ENCODE measurements around the gene RNF115. TPM values are rescaled to one million over a fixed set of nuclear protein-coding genes. Genes with fewer than 3 reads are reported as not detected.
"Not testable (repeated sequence)": the region's sequence is repeated elsewhere in the genome, so short reads cannot be mapped to it uniquely, and the experiment has no call there.

RNF115 gene
- polyA plus RNA-seq, 1 of the 3 experiments (the other 2 are of a cell fraction), result 4.8 TPM

DNA sequence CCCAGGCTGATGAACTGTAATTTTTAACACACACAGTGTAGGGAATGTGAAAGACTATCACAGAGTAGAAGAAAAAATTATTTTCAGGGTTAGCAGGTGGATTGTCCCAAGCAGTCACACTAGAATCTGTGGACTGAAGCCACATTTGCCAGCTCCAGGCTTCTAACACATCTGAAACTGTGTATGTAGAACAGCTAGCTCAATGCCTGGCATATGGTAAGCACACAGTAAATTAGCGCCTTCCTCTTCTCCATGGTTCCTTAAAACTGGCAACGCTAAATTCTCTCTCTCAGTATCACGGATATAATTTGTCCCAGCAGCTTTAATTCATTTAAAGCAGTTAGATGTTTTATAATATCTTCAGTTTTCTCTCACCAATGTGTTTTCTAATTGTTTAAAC lies 19.1 kb upstream of the RNF115 start:
- Histone ChIP-seq H3K9me2 (no peaks in the 10 kb centered on the region), H3K36me3 (replicated peaks in 1 of 2; ENCODE audit: control insufficient read depth in 1 of 2, insufficient read depth in 2 of 2, low read length in 1 of 2) (peaks cover 37 to 49% of the 10 kb centered on the region in 2 experiments), H4K20me1 (ENCODE audit: insufficient read depth) (no peaks in the 10 kb centered on the region), H3F3A (replicated peaks; ENCODE audit: insufficient read depth) (peaks cover 27% of the 10 kb centered on the region), H2AFZ (ENCODE audit: low read depth) (no peak overlapping the region), H3K27me3 (ENCODE audit: insufficient read depth) (no peaks in the 10 kb centered on the region), H3K27ac (ENCODE audit: low read depth in 2 of 2, low read length in 1 of 2) (no peak overlapping the region), H3K4me2 (no peak overlapping the region), H3K9ac (no peak overlapping the region), H3K9me3 (no peaks in the 10 kb centered on the region), H3K4me3 (ENCODE audit: low read depth in 2 of 2, low read length in 1 of 2) (no peak overlapping the region), H3K4me1 (ENCODE audit: control insufficient read depth in 1 of 2, insufficient read depth in 2 of 2, low read depth in 1 of 2, low read length in 1 of 2) (peaks cover 0 to 13% of the 10 kb centered on the region in 2 experiments; a peak in 2 of 4 replicates), H3K79me2 (ENCODE audit: insufficient read depth) (no peaks in the 10 kb centered on the region)
- no peak for DNase-seq
- 98% methylated on average over 3 of the region's 3 CpGs for WGBS (ENCODE audit: low lambda C conversion rate)
- TF ChIP-seq POLR2AphosphoS5 (IDR thresholded peaks at IDR 0.05; ENCODE audit: low read depth, low read length) (no peak), RXRA (IDR thresholded peaks at IDR 0.05; ENCODE audit: borderline replicate concordance, low read depth) (no peak), GABPA (IDR thresholded peaks at IDR 0.05; ENCODE audit: low read depth) (no peak), SMC3 (IDR thresholded peaks at IDR 0.05; ENCODE audit: low read depth, low read length) (no peak), GATA2 (CRISPR knock-in tag; IDR thresholded peaks at IDR 0.05) (no peak), EZH2phosphoT487 (IDR thresholded peaks at IDR 0.05; ENCODE audit: borderline replicate concordance, low read depth) (no peak), FOXM1 (IDR thresholded peaks at IDR 0.05; ENCODE audit: low read depth) (no peak), TAF1 (IDR thresholded peaks at IDR 0.05; ENCODE audit: borderline replicate concordance, low read depth, low read length) (no peak), NFIC (IDR thresholded peaks at IDR 0.05; ENCODE audit: borderline replicate concordance) (no peak), FOSL2 (IDR thresholded peaks at IDR 0.05; ENCODE audit: borderline replicate concordance, low read depth) (no peak)
- TF ChIP-seq, protein P1, sequence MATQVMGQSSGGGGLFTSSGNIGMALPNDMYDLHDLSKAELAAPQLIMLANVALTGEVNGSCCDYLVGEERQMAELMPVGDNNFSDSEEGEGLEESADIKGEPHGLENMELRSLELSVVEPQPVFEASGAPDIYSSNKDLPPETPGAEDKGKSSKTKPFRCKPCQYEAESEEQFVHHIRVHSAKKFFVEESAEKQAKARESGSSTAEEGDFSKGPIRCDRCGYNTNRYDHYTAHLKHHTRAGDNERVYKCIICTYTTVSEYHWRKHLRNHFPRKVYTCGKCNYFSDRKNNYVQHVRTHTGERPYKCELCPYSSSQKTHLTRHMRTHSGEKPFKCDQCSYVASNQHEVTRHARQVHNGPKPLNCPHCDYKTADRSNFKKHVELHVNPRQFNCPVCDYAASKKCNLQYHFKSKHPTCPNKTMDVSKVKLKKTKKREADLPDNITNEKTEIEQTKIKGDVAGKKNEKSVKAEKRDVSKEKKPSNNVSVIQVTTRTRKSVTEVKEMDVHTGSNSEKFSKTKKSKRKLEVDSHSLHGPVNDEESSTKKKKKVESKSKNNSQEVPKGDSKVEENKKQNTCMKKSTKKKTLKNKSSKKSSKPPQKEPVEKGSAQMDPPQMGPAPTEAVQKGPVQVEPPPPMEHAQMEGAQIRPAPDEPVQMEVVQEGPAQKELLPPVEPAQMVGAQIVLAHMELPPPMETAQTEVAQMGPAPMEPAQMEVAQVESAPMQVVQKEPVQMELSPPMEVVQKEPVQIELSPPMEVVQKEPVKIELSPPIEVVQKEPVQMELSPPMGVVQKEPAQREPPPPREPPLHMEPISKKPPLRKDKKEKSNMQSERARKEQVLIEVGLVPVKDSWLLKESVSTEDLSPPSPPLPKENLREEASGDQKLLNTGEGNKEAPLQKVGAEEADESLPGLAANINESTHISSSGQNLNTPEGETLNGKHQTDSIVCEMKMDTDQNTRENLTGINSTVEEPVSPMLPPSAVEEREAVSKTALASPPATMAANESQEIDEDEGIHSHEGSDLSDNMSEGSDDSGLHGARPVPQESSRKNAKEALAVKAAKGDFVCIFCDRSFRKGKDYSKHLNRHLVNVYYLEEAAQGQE (IDR thresholded peaks at IDR 0.05; ENCODE audit: low read depth, low read length), result no peak
- ChIA-PET CTCF (interaction anchor here (5.4 to 5.7 kb wide), 3 partner anchors 15 to 48 kb away, joined by 45 to 162 read pairs (median 121); partner anchors contain the start of genes PIAS3, POLR3C and RNF115), POLR2A (interaction anchor here (5.6 kb wide), 1 partner anchor 15 kb away, joined by 66 read pairs; the partner anchor contains the start of gene PIAS3)

DNA sequence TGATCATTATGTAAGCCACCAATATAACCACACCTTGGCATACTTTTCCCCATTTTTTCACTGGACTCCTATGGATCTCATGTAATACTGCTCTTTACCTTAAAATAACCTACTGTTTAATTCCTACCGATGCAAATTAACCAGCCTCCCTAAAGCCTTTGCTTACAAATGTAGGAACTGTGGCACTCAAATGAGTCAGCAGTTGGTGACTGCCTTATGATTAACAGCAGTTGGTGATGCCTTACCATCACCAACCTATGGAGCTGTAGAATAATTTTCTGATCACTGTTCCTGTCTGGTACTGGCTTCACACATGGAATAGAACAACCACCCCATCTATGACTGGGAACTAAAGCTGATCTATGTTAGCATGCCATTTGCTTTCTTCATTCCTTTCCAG lies 13.8 kb upstream of the RNF115 start:
- ChIA-PET POLR2A (no interaction called here), CTCF (interaction anchor here (1.2 kb wide), 1 partner anchor 10 kb away, joined by 3 read pairs; no protein-coding TSS in a partner anchor)
- WGBS (ENCODE audit: low lambda C conversion rate), result 100% methylated on average over 1 of the region's 1 CpG
- no peak overlapping the region for H3K9ac ChIP-seq
- H3K9me2 ChIP-seq, result no peaks in the 10 kb centered on the region
- H3K36me3 ChIP-seq (replicated peaks in 1 of 2; ENCODE audit: control insufficient read depth in 1 of 2, insufficient read depth in 2 of 2, low read length in 1 of 2), result peaks cover 67 to 79% of the 10 kb centered on the region in 2 experiments
- no peaks in the 10 kb centered on the region for H3K9me3 ChIP-seq
- H4K20me1 ChIP-seq (ENCODE audit: insufficient read depth), result no peaks in the 10 kb centered on the region
- no peaks in the 10 kb centered on the region for H3K27me3 ChIP-seq (ENCODE audit: insufficient read depth)
- no peaks in the 10 kb centered on the region; the same call in 1 of the 2 replicates for H3K79me2 ChIP-seq (ENCODE audit: insufficient read depth)
- H3K27ac ChIP-seq (ENCODE audit: low read depth in 2 of 2, low read length in 1 of 2), result no peak overlapping the region
- TF ChIP-seq EP300 (IDR thresholded peaks at IDR 0.05; ENCODE audit: borderline replicate concordance in 1 of 2, low read depth in 1 of 2, low read length in 1 of 2) (no peak), NFIC (IDR thresholded peaks at IDR 0.05; ENCODE audit: borderline replicate concordance) (no peak)
- H3K4me3 ChIP-seq (ENCODE audit: low read depth in 2 of 2, low read length in 1 of 2), result no peak overlapping the region
- H3F3A ChIP-seq (replicated peaks; ENCODE audit: insufficient read depth), result peaks cover 10% of the 10 kb centered on the region
- no peak overlapping the region for H2AFZ ChIP-seq (ENCODE audit: low read depth)
- no peaks in the 10 kb centered on the region for H3K4me1 ChIP-seq (ENCODE audit: control insufficient read depth in 1 of 2, insufficient read depth in 2 of 2, low read depth in 1 of 2, low read length in 1 of 2)
- H3K4me2 ChIP-seq, result no peak overlapping the region
- DNase-seq, result no peak

DNA sequence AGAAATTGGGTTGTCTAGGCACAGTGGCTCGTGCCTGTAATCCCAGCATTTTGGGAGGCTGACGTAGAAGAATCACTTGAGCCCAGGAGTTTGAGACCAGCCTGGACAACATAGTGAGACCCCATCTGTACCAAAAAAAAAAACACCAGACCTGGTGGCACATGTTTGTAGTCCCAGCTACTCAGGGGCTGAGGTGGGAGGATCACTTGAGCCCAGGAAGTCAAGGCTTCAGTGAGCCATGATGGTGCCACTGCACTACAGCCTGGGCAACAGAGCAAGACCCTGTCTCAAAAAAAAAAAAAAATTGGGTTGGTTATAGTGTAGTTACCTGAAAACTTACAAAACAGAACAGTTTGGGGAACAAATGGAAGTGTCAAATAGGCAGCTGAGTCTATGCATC lies 6.9 kb upstream of the RNF115 start:
- not testable (repeated sequence) for H3K9ac ChIP-seq; H3K4me3 ChIP-seq (ENCODE audit: low read depth in 2 of 2, low read length in 1 of 2); H3K27me3 ChIP-seq (ENCODE audit: insufficient read depth); H3K4me1 ChIP-seq (ENCODE audit: control insufficient read depth in 1 of 2, insufficient read depth in 2 of 2, low read depth in 1 of 2, low read length in 1 of 2); H4K20me1 ChIP-seq (ENCODE audit: insufficient read depth); H3K9me3 ChIP-seq; H3F3A ChIP-seq (replicated peaks; ENCODE audit: insufficient read depth); H3K4me2 ChIP-seq; DNase-seq; H3K9me2 ChIP-seq; H3K27ac ChIP-seq (ENCODE audit: low read depth in 2 of 2, low read length in 1 of 2); H2AFZ ChIP-seq (ENCODE audit: low read depth)
- CTCF ChIA-PET, result interaction anchor here (10.4 kb wide), 1 partner anchor 15 kb away, joined by 121 read pairs; the partner anchor contains the start of gene NUDT17
- Histone ChIP-seq H3K36me3 (replicated peaks in 1 of 2; ENCODE audit: control insufficient read depth in 1 of 2, insufficient read depth in 2 of 2, low read length in 1 of 2) (peaks cover 69 to 71% of the 10 kb centered on the region in 2 experiments), H3K79me2 (ENCODE audit: insufficient read depth) (peaks cover 20% of the 10 kb centered on the region)
- 93% methylated on average over 2 of the region's 2 CpGs for WGBS (ENCODE audit: low lambda C conversion rate)
- POLR2A ChIA-PET, result interaction anchor here (0.6 to 0.7 kb wide), 2 partner anchors 18 to 106 kb away, joined by 3 to 4 read pairs; no protein-coding TSS in a partner anchor
